Thoracic aorta (tissue), 2 donors: ENCODE measurements around the gene GATD1. TPM values are rescaled to one million over a fixed set of nuclear protein-coding genes. Genes with fewer than 3 reads are reported as not detected.

Experiments
- ATAC-seq: fragments of 150-250 bp; one replicate; pipeline ENCODE4 v1.8.0; 2017; ENCODE audit warnings: low read depth; ENCODE audit not compliant: insufficient number of reproducible peaks, low FRiP score
- DNase-seq: peaks from one replicate; pipeline ENCODE4 v3.0.0-alpha.2; 2020; ENCODE audit warnings: low spot score
- H3K27ac ChIP-seq, 2 donors: fragments of 200-600 bp; sonication (generic); 1 replicate in 1 of 2; 2 replicates in 1 of 2; pipeline ENCODE4 v1.5.1; 2016; ENCODE audit warnings: mild to moderate bottlenecking in 2 of 2, moderate library complexity in 2 of 2
- H3K27me3 ChIP-seq: fragments of 200-600 bp; sonication (generic); replicated peaks from 2 replicates; pipeline ENCODE4 v1.6.0; 2016; ENCODE audit warnings: mild to moderate bottlenecking; ENCODE audit not compliant: insufficient read depth
- H3K36me3 ChIP-seq: fragments of 200-600 bp; sonication (generic); one replicate; pipeline ENCODE4 v1.5.1; 2016
- H3K4me1 ChIP-seq, 2 donors: fragments of 200-600 bp; sonication (generic); 1 replicate in 1 of 2; 2 replicates in 1 of 2; pipeline versions ENCODE4 v1.5.1 to v1.6.0; 2016; ENCODE audit warnings: low read depth in 2 of 2, mild to moderate bottlenecking in 1 of 2; ENCODE audit not compliant: control insufficient read depth in 1 of 2
- H3K4me3 ChIP-seq: fragments of 200-600 bp; sonication (generic); 2 replicates; pipeline ENCODE4 v1.5.1; 2016; ENCODE audit warnings: mild to moderate bottlenecking
- H3K9me3 ChIP-seq: fragments of 200-600 bp; sonication (generic); 2 replicates; pipeline ENCODE4 v1.5.1; 2016
- CTCF ChIP-seq: fragments of 200-600 bp; sonication (generic); IDR thresholded peaks from one replicate; pipeline ENCODE4 v1.5.1; 2019; ENCODE audit warnings: antibody characterized with exemption
- total RNA-seq, 2 donors: library from RNA; depleted of rRNA; stranded (reverse); fragments of >200 nt; gene quantifications; one replicate each; pipeline versions ENCODE4 v1.1.0 to v1.2.3, GENCODE V29; 2016

Gene GATD1
- total RNA-seq, 2 donors from 2014 or later: 32.5 to 48.7 TPM

GRCh38 chr11:811446-812245 lies 34.4 kb upstream of the GATD1 start:
- H3K27me3 ChIP-seq: no peaks in the 10 kb centered on the region
- no peak overlapping the region for H3K4me3 ChIP-seq
- peaks cover 13 to 30% of the 10 kb centered on the region in 2 donors for H3K4me1 ChIP-seq
- no peaks in the 10 kb centered on the region for H3K9me3 ChIP-seq
- TF ChIP-seq CTCF: no peak
- DNase-seq: no peak
- no peak for ATAC-seq
- peaks cover 30% of the 10 kb centered on the region for H3K36me3 ChIP-seq
- H3K27ac ChIP-seq: no peak overlapping the region

- peak overlapping the region; percentile 87 to 98 for H3K27ac ChIP-seq
Measured at GRCh38 chr11:810040-810567, 32.8 kb upstream of the GATD1 start.

GRCh38 chr11:809287-810039 lies 32.2 kb upstream of the GATD1 start, which contains the start of gene RPLP2:
Gene RPLP2 (plus strand): TSS chr11:809967. CDS start chr11:810235, 268 bp downstream.
- Histone ChIP-seq H3K4me3 (peak within 1 kb of the TSS; percentile 90), H3K27ac (peak within 1 kb of the TSS; percentile 87 to 98), H3K9me3 (no peaks in the 10 kb centered on the region), H3K4me1 (peaks cover 17 to 34% of the 10 kb centered on the region in 2 donors), H3K36me3 (peaks cover 27% of the 10 kb centered on the region), H3K27me3 (no peaks in the 10 kb centered on the region)
- TF ChIP-seq CTCF: no peak
- ATAC-seq (peak; percentile 89), DNase-seq (peak; percentile 89)

More at GRCh38 chr11:810040-810567, 32.8 kb upstream of the GATD1 start:
- TF ChIP-seq CTCF: peak; percentile 23
- H3K27me3 ChIP-seq: no peaks in the 10 kb centered on the region
- DNase-seq (no peak), ATAC-seq (no peak)
- H3K4me3 ChIP-seq: peak overlapping the region; percentile 90
- H3K36me3 ChIP-seq: peaks cover 30% of the 10 kb centered on the region
- peaks cover 13 to 30% of the 10 kb centered on the region in 2 donors for H3K4me1 ChIP-seq
- H3K9me3 ChIP-seq: no peaks in the 10 kb centered on the region

- Histone ChIP-seq H3K4me1 (peaks cover 22 to 42% of the 10 kb centered on the region in 2 donors), H3K27me3 (no peaks in the 10 kb centered on the region), H3K4me3 (peak overlapping the region; percentile 90), H3K9me3 (no peaks in the 10 kb centered on the region), H3K36me3 (peaks cover 25% of the 10 kb centered on the region), H3K27ac (peak overlapping the region; percentile 87 to 98)
- ATAC-seq (no peak), DNase-seq (no peak)
- TF ChIP-seq CTCF: no peak
Measured at GRCh38 chr11:808427-809286, 31.4 kb upstream of the GATD1 start.
